Measurements from ENCODE around the gene CCDC89. TPM values are rescaled to one million over a fixed set of nuclear protein-coding genes. Genes with fewer than 3 reads are reported as not detected.

CCDC89 gene
- total and polyA plus RNA-seq, 9 of the 15 experiments (the other 6 are each of a cell fraction or from before 2014, with no cell fraction given): 0.07 to 0.09 TPM; not detected in 7

GRCh38 chr11:85663080-85663752, 22.8 kb downstream of the CCDC89 start (continued):
- no peak for TF ChIP-seq ZNF511 (CRISPR knock-in tag; IDR thresholded peaks at IDR 0.05)
- peak in 1 of 2 experiments; percentile 37; a peak in 2 of 4 replicates for TF ChIP-seq SIN3A (IDR thresholded peaks at IDR 0.05; ENCODE audit: borderline replicate concordance in 2 of 2, control insufficient read depth in 1 of 2, low read depth in 2 of 2, low read length in 2 of 2)
- TF ChIP-seq ZBTB40 (IDR thresholded peaks at IDR 0.05): 0 out of 2 replicates have a peak, but pooled peaks have one; percentile 20
- no peak for TF ChIP-seq ZBTB40 (CRISPR knock-in tag; IDR thresholded peaks at IDR 0.05)
- no peak for TF ChIP-seq EZH2 (IDR thresholded peaks at IDR 0.05; ENCODE audit: borderline replicate concordance, low read depth, low read length)
- no peak for TF ChIP-seq SIN3B (IDR thresholded peaks at IDR 0.05; ENCODE audit: low read depth)
- TF ChIP-seq PHTF2 (CRISPR knock-in tag; IDR thresholded peaks at IDR 0.05): no peak
- TF ChIP-seq ETV6 (IDR thresholded peaks at IDR 0.05; ENCODE audit: borderline replicate concordance in 1 of 2, low read depth in 2 of 2, low read length in 1 of 2): no peak
- no peak for TF ChIP-seq ETV6 (CRISPR knock-in tag; IDR thresholded peaks at IDR 0.05; ENCODE audit: borderline replicate concordance)
- TF ChIP-seq TSC22D4 (tag; IDR thresholded peaks at IDR 0.05): no peak
- TF ChIP-seq HDAC3 (IDR thresholded peaks at IDR 0.05; ENCODE audit: borderline replicate concordance, partially characterized antibody): no peak
- TF ChIP-seq MLLT1 (IDR thresholded peaks at IDR 0.05): peak in 1 of 2 experiments; percentile 43; a peak in 2 of 4 replicates
- no peak for TF ChIP-seq ATF4 (CRISPR knock-in tag; IDR thresholded peaks at IDR 0.05)
- TF ChIP-seq ZNF143 (CRISPR knock-in tag; IDR thresholded peaks at IDR 0.05): no peak
- no peak for TF ChIP-seq MED1 (CRISPR knock-in tag; IDR thresholded peaks at IDR 0.05; ENCODE audit: borderline replicate concordance)
